ENCODE measurements around the gene RBP3. TPM values are rescaled to one million over a fixed set of nuclear protein-coding genes. Genes with fewer than 3 reads are reported as not detected.

The RBP3 gene
- total RNA-seq, 4 donors from 2014 or later = not detected

GRCh38 chr10:47371629-47372485 is 23.7 kb downstream of the RBP3 start:
- TF ChIP-seq CTCF (IDR thresholded peaks at IDR 0.05) = no peak
- ATAC-seq (ENCODE audit: low FRiP score) (no peak), DNase-seq (ENCODE audit: low spot score) (no peak)

- ATAC-seq (ENCODE audit: low FRiP score) (no peak), DNase-seq (ENCODE audit: low spot score) (no peak)
- TF ChIP-seq CTCF (IDR thresholded peaks at IDR 0.05) = no peak
Measured at GRCh38 chr10:47372726-47373125, 24.6 kb downstream of the RBP3 start.

- ATAC-seq (ENCODE audit: low FRiP score) (peak; percentile 26), DNase-seq (ENCODE audit: low spot score) (no peak)
- no peak for TF ChIP-seq CTCF (IDR thresholded peaks at IDR 0.05)
Measured at GRCh38 chr10:47374611-47375536, 26.7 kb downstream of the RBP3 start.

GRCh38 chr10:47376522-47377220 is 28.5 kb downstream of the RBP3 start:
- ATAC-seq (ENCODE audit: low FRiP score) (no peak), DNase-seq (ENCODE audit: low spot score) (no peak)
- no peak for TF ChIP-seq CTCF (IDR thresholded peaks at IDR 0.05)

GRCh38 chr10:47378183-47378510 is 30.0 kb downstream of the RBP3 start:
- TF ChIP-seq CTCF (IDR thresholded peaks at IDR 0.05) = no peak
- DNase-seq (ENCODE audit: low spot score) (no peak), ATAC-seq (ENCODE audit: low FRiP score) (no peak)

- DNase-seq (ENCODE audit: low spot score) (no peak), ATAC-seq (ENCODE audit: low FRiP score) (no peak)
- TF ChIP-seq CTCF (IDR thresholded peaks at IDR 0.05) = no peak
Measured at GRCh38 chr10:47378606-47379444, 30.7 kb downstream of the RBP3 start.

Data from omental fat pad (tissue), 4 donors.